HG03520 (cell line): ENCODE measurements around the gene VGLL4.

ENCODE experiments used
- ATAC-seq: cut with Tn5 transposase; IDR thresholded peaks from one replicate; pipeline ENCODE4 v1.9.1; 2021; ENCODE audit warnings: mild to moderate bottlenecking, moderate library complexity; ENCODE audit not compliant: unreplicated experiment

VGLL4 gene

DNA sequence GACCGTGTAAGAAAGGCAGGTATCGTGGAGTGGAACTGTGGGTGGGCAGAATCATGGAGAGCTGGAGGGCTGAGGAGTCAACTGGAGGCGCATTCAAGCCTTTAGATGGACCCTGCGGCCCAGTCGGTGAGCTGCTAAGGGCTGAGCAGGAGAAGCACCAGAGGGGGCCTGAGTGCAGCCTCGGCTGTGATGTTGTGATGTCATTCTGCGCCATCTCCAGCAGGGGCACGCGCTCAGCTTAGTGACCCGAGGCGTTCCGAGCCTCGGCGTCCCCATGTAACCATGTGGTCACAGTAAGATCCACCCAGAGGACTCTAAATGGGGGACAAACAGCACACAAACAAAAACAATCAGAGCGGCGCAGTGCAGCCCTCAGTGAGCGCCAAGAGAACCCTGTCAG, 76.8 kb downstream of the VGLL4 start:
- ATAC-seq, result no peak

GRCh38 chr3:11566478-11566877, 77.2 kb downstream of the VGLL4 start:
- no peak for ATAC-seq

DNA sequence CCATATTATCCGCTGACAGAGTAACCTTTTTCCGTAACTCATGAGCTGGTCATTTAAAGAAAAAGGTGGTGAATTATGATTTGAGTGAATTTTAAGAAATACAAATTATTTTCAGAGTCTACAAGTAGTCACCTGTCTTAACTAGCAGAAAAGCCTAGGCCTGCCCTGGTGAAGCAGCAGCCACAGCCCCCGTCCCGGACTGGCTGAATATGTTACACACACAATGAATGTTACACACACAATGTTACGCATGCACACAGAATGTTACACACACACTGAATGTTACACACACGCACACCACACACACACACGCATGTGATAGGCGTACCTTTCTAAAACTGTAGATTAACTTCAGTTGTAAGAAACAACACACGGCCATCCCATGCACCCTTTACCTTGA, 77.8 kb downstream of the VGLL4 start:
- ATAC-seq, result no peak

GRCh38 chr3:11565492-11565891, 78.2 kb downstream of the VGLL4 start:
- ATAC-seq, result no peak

DNA sequence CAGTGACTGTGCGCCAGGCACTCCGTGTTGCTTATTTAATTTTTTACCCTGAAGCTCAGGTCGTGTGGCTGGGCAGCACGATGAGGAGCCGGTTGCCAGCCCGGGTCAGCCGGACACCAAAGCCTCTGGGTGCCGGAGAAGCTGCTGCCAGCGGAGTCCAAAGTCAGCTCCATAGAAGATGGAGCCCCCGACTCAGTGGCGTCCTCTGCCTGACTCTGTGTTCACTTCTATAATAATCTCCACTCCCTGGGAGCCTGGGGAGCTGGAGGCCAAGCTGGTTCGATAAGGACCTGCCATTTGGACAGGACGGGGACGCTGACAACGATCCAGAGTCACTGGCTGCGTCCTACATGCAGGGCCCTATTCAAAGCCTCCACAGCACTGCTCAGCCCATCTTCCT, 78.6 kb downstream of the VGLL4 start:
- no peak for ATAC-seq

- ATAC-seq, result no peak
Measured at GRCh38 chr3:11564577-11565001, 79.1 kb downstream of the VGLL4 start.

GRCh38 chr3:11563865-11564185, 79.9 kb downstream of the VGLL4 start:
- ATAC-seq, result no peak

DNA sequence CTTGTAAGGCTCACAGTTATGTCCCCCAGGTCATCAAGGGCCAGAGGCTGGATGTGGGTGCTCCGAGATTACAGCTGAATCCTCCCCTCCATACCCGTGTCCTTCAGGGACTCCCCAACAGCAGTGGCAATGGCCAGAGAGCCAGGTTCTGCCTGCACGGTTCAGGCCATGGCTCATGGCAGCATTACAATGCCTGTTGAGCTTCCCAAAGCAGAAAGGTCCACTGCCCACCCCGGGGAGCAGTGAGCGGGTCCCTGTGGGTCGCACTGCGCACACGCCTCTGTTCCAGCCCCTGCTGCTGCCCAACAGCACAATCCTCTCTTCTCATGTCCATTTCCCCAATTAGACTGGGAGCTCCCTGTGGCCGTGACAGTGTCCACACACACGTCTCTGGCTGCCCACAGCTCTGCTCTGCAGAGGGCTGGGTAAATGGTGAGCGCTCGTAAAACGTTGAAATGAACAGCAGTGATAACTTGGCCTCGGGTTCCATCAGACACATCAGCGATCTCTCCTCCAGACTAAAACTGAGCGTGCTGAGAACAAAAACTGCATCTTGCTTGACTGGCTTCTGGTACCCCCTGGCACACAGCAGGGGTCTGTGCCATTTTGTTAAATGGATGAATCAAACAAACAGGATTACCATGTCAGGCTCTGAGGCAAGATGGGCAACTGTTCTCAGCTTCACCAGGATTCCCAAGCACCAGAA, 80.4 kb downstream of the VGLL4 start:
- ATAC-seq, result no peak

- ATAC-seq, result no peak
Measured at GRCh38 chr3:11562277-11562881, 81.3 kb downstream of the VGLL4 start.

DNA sequence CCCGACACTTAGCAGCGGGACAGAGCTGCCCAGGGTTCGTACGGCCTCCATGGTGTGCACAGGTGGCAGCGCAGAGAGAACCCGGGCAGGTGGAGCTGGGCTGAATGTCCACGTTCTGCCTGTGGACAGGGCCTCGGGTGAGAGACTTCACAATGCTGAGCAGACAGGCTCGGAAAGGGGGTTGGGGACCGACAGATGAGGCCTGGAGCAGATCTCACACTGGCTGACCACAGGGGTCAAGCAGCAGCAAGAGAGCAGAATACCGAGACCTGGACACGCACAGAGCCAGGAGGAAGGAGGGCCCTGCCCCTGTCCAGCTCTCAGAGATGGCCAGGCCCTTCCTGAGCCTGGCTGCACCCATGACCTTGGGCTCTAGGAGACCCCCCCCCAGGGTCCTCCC, 83.0 kb downstream of the VGLL4 start:
- ATAC-seq, result no peak

GRCh38 chr3:11559816-11560633, 83.7 kb downstream of the VGLL4 start:
- no peak for ATAC-seq

DNA sequence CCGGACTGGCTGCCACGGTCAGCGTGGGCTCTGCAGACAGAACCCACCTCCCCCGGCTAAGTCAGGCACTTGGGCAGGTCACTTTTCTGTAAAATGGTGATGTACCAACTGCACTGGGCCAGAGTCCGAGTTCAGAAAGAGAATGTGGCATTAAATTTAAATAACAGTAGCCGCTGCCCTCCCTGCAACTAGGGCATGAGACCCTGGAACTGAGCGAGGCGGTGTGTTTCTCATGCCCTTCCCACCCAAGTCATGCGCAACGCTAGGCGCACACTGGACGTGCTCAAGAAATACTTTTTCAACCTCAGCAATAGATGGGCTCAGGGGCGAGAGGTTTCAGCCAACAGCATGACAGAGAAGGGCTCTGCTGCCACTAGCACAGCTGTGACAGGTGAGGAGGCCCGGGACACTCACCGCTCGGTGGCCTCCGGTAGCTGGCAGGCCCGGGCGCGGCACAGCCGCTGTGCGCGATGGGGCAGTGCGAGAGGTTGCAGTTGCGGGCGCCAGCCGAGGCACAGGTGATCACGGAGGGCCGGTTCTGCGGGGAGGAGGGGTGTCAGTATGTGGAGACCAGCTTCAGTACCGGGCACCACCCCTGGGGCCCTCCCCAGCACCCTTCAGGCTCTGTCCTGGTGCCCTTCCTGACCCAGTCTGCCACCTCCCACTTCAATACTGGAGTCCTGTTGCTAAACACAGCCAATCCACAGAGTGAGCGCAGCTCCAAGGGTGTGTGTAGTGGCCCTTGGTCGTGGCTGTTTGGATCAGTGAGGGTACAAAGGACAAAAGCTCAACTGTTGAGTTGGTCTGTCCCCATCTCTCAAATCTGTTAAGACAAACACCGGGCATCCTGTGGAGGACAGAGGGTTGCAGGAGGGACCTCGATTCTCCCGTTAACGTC, 84.5 kb downstream of the VGLL4 start:
- no peak for ATAC-seq

DNA sequence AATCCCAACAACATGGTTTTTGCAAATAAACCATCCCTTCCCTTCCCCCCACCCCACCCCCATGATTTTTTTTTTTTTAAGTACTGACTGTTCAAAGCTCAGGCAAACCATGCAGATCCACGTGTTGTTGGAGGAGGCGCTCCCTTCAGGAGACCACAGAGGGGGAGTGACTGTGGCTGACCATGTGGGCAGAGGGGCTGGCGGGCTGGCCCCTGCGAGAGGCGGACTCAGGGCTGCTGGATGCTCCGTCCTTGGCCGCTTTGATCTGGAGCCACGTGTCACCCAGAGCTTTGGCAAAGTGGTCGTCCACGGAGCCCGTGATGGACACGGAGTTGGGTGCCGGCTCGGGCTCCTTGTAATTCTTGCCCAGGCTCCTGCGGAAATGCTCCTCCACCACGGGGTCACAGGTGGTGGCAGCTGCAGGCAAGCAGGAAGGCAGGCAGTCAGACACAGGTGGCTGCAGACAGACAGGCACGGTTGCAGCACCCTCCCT, 85.3 kb downstream of the VGLL4 start:
- ATAC-seq, result no peak

DNA sequence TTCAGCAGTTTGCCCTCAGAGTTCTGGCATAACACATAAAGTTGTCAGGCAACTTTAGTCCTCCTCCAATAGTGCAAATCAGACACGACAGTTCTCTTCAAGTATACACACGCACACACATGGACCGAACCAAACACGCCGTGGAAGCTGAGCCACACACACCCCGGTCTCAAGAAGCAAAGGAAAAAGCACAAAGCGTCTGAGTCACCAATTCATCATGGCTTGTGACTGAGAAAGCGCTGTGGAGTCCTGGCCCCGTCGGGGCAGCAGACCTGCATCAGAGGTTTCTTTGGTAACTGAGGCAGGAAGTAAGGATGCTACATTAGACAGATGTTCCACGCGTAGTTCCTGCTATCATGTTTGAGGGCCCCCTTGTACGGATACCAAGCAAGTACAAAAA, 85.7 kb downstream of the VGLL4 start:
- no peak for ATAC-seq

DNA sequence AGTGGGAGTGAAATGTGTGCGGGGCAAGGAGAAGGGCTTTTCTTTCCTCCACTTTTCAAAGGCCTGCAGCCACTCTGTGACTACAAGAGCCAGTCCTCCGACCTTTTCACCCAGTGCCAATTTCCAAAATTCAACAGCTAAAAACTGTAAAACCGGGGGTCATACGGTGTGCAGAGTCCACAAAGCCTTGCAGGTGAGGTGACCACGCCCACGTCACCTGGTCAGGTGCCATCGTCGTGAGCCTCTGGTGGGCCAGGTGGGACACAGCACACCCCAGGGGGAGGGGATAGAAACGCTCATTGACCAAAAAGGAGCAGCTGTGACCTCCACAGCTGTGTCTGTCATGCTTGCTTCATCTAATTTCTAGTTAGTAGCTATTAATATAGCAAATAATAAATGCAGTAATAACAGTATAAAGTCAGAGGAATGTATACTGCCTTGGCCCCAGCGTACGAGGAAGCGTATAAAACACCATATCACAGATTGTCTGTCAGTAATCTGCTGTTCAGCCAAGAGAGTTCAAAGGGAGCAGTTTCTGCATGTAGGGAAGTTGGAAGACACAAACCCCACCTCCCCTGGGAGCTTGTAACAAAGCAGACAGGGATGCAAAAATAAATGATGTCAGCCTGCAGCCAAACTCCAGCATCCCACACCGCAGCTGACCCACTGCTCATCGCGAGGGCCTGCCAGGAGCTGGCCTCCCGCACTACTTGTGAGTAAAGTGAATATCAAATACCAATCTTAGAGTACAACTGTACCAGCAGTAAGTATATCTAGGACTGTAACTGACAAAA, 86.7 kb downstream of the VGLL4 start:
- ATAC-seq, result no peak

- no peak for ATAC-seq
Measured at GRCh38 chr3:11555881-11556633, 87.7 kb downstream of the VGLL4 start.

DNA sequence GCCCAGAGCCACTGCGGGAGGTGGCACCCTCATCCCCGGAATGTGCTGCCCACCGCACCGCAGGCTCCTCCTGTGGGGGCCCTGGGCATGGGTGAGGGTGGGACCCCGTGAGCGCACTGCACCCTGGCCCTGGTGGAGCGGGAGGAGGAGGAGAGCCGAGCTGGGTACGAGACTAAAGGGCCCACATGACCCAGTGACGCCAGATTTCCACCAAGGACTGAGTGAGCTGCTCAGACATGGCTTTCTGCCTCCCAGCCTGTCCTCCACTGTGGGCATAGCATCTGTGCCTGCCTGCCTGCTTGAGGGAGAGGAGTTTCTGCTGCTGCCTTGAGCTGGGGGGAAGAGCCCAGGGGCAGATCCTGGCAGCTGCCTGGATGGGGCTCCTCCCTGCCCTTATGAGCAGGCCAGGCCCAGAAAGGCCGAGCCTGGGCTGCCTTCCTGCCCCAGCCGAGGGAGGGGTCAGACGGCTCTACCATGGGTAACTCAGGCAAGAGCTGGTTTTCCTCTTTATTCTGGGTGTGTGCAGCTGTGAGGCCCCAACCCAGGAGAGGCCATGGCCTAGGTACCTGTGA, 88.4 kb downstream of the VGLL4 start:
- no peak for ATAC-seq

DNA sequence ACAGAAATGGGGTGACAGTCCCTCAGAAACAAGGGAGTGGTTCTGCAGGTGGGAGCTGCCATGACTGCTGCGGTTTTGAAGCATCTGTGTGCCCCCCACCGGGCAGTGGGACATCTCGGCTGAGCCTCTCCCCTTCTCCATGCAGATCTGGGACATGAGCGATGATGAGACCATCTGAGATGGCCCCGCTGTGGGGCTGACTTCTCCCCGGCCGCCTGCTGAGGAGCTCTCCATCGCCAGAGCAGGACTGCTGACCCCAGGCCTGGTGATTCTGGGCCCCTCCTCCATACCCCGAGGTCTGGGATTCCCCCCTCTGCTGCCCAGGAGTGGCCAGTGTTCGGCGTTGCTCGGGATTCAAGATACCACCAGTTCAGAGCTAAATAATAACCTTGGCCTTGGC, 89.0 kb downstream of the VGLL4 start:
- no peak for ATAC-seq

DNA sequence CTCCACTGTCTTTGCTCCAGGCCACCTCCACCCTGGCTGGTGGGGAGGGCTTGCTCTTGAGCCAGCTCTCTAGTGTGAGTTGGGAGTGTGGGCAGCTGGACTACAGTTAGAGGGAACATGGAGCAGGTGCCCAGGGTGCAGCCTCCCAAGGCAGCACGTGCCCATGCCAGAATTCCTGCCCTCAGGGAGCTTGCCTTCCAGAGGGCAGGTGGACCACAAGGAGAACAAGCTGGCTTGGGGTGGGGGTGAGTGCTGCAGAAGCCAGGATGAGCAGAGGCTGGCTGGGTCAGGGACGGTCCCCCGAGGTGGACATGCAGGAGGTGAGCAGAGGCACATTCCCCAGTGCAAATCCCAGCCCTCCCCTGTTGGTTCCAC, 89.5 kb downstream of the VGLL4 start:
- no peak for ATAC-seq
